PC-3 (cell line): Measurements from ENCODE around the gene ATP8A2. TPM values are rescaled to one million over a fixed set of nuclear protein-coding genes. Genes with fewer than 3 reads are reported as not detected.

Experiments
- ATAC-seq: fragments of 200-7000 bp; cut with Tn5 transposase; 2 replicates; pipeline ENCODE4 v1.9.1; 2020; ENCODE audit warnings: mild to moderate bottlenecking, moderate library complexity
- BruUV-seq: library from RNA; stranded (reverse); fragments of 400-500 nt; replicated peaks from 2 replicates; lab custom pipeline; 2021; lab: Mats Ljungman, UMichigan
- CTCF ChIA-PET: fragments of 300-600 bp; sonication (Branson Sonifier 250); formaldehyde crosslinking; loops from one replicate; lab custom pipeline; 2022; ENCODE audit warnings: antibody characterized with exemption; lab: Charles Lee
- POLR2A ChIA-PET: fragments of 300-600 bp; sonication (Branson Sonifier 250); formaldehyde crosslinking; loops from one replicate; lab custom pipeline; 2022; ENCODE audit warnings: antibody characterized with exemption; ENCODE audit not compliant: unreplicated experiment; lab: Charles Lee
- DNase-seq: peaks from one replicate; pipeline ENCODE4 v3.0.0-alpha.2; 2015
- H2AFZ ChIP-seq: fragments of 300-600 bp; sonication (generic); 2 replicates; pipeline ENCODE4 v1.6.0; 2016; ENCODE audit warnings: antibody characterized with exemption, low read length
- H3F3A ChIP-seq: fragments of 300-600 bp; sonication (generic); one replicate; pipeline ENCODE4 v1.6.0; 2017; ENCODE audit warnings: antibody characterized with exemption, low read length, control low read depth, mild to moderate bottlenecking; ENCODE audit not compliant: unreplicated experiment
- H3K27ac ChIP-seq: fragments of 300-600 bp; sonication (generic); 2 replicates; pipeline ENCODE4 v1.5.1; 2016; ENCODE audit warnings: mild to moderate bottlenecking, low read length
- H3K27me3 ChIP-seq: fragments of 300-600 bp; sonication (generic); 2 replicates; pipeline ENCODE4 v1.6.1; 2016; ENCODE audit warnings: low read length, mixed read lengths
- H3K36me3 ChIP-seq: fragments of 300-600 bp; sonication (generic); 2 replicates; pipeline ENCODE4 v1.6.1; 2016; ENCODE audit warnings: low read depth, mixed run types, low read length, mixed read lengths
- H3K4me1 ChIP-seq: fragments of 300-600 bp; sonication (generic); 2 replicates; pipeline ENCODE4 v1.5.1; 2016; ENCODE audit warnings: low read length; ENCODE audit not compliant: insufficient read depth
- H3K4me2 ChIP-seq: fragments of 300-600 bp; sonication (generic); 2 replicates; pipeline ENCODE4 v1.6.0; 2016; ENCODE audit warnings: low read length
- H3K4me3 ChIP-seq: fragments of 300-600 bp; sonication (generic); 2 replicates; pipeline ENCODE4 v1.5.1; 2016; ENCODE audit warnings: mild to moderate bottlenecking, low read length, mixed read lengths
- H3K79me2 ChIP-seq: fragments of 300-600 bp; sonication (generic); 2 replicates; pipeline ENCODE4 v1.6.1; 2017; ENCODE audit warnings: low read length, mixed read lengths
- H3K9ac ChIP-seq: fragments of 300-600 bp; sonication (generic); 2 replicates; pipeline ENCODE4 v1.6.0; 2016; ENCODE audit warnings: mild to moderate bottlenecking, low read length
- H3K9me2 ChIP-seq: fragments of 300-600 bp; sonication (generic); replicated peaks from 2 replicates; pipeline ENCODE4 v1.6.1; 2016; ENCODE audit warnings: mixed run types, low read length, mixed read lengths
- H3K9me3 ChIP-seq: fragments of 300-600 bp; sonication (generic); 2 replicates; pipeline ENCODE4 v1.6.1; 2016; ENCODE audit warnings: low read length, mixed read lengths
- H4K20me1 ChIP-seq: fragments of 300-600 bp; sonication (generic); 2 replicates; pipeline ENCODE4 v1.6.1; 2016; ENCODE audit warnings: low read length, mixed read lengths
- EZH2 ChIP-seq: fragments of 300-600 bp; sonication (generic); IDR thresholded peaks from one replicate; pipeline ENCODE4 v1.6.1; 2017; ENCODE audit warnings: antibody characterized with exemption, mild to moderate bottlenecking, low read length; ENCODE audit not compliant: unreplicated experiment
- EZH2phosphoT487 ChIP-seq: fragments of 300-600 bp; sonication (generic); IDR thresholded peaks from 2 replicates; pipeline ENCODE4 v1.6.1; 2018; ENCODE audit warnings: mild to moderate bottlenecking, antibody characterized with exemption, low read length, borderline replicate concordance
- intact Hi-C: fragments of 100-400 bp; cut with micrococcal nuclease; formaldehyde crosslinking; loops from 2 replicates; pipeline ENCODE4 v1.9.0; 2023
- total RNA-seq: library from RNA; depleted of rRNA; stranded (reverse); fragments of >200 nt; gene quantifications from 2 replicates; pipeline ENCODE4 v1.2.3, GENCODE V29; 2014
- TF ChIP-seq, protein P1 (sequence below): fragments of 300-600 bp; sonication (generic); conservative IDR thresholded peaks from 2 replicates; pipeline ENCODE4 v1.5.1; 2017; ENCODE audit warnings: antibody characterized with exemption, low read depth, mild to moderate bottlenecking, low read length

ATP8A2 gene
- total RNA-seq, 1 experiment from 2014 or later, result 0.04 TPM

DNA sequence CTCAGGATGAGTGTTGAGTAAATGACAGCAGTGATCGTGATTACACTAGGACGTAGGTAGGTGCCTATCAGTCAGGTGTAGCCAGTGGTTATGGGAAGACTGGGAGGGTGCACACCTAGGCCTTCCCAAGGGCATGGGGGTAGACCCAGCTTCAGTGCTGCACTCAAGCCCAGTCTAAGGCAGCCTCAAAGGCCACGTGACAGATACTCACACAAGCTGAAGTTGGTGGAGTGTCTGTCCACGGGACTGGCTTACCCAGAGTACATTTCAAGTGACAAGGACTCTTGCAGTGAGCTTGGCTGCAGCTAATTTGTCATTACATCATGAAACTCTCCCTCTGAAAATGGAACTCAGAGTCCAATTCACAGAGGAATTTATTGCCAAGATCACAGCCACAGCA, 561.7 kb downstream of the ATP8A2 start:
- ChIA-PET CTCF (no interaction called here), POLR2A (interaction anchor here (0.6 kb wide), 1 partner anchor 25 kb away, joined by 4 read pairs; no protein-coding TSS in a partner anchor)
- Histone ChIP-seq H3K4me1 (no peaks in the 10 kb centered on the region), H3K27me3 (no peaks in the 10 kb centered on the region), H3K9me3 (no peaks in the 10 kb centered on the region), H2AFZ (no peak overlapping the region), H3K9me2 (no peaks in the 10 kb centered on the region), H3K27ac (no peak overlapping the region), H3F3A (no peaks in the 10 kb centered on the region), H3K4me2 (no peak overlapping the region), H3K9ac (no peak overlapping the region), H3K4me3 (no peak overlapping the region), H3K36me3 (no peaks in the 10 kb centered on the region), H3K79me2 (no peaks in the 10 kb centered on the region), H4K20me1 (no peaks in the 10 kb centered on the region)
- intact Hi-C loops, result no loop called here
- no TSS peak for BruUV-seq
- no peak for ATAC-seq
- DNase-seq, result no peak
- TF ChIP-seq, protein P1, sequence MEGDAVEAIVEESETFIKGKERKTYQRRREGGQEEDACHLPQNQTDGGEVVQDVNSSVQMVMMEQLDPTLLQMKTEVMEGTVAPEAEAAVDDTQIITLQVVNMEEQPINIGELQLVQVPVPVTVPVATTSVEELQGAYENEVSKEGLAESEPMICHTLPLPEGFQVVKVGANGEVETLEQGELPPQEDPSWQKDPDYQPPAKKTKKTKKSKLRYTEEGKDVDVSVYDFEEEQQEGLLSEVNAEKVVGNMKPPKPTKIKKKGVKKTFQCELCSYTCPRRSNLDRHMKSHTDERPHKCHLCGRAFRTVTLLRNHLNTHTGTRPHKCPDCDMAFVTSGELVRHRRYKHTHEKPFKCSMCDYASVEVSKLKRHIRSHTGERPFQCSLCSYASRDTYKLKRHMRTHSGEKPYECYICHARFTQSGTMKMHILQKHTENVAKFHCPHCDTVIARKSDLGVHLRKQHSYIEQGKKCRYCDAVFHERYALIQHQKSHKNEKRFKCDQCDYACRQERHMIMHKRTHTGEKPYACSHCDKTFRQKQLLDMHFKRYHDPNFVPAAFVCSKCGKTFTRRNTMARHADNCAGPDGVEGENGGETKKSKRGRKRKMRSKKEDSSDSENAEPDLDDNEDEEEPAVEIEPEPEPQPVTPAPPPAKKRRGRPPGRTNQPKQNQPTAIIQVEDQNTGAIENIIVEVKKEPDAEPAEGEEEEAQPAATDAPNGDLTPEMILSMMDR, result no peak
- TF ChIP-seq EZH2, result no peak
- no peak for TF ChIP-seq EZH2phosphoT487

DNA sequence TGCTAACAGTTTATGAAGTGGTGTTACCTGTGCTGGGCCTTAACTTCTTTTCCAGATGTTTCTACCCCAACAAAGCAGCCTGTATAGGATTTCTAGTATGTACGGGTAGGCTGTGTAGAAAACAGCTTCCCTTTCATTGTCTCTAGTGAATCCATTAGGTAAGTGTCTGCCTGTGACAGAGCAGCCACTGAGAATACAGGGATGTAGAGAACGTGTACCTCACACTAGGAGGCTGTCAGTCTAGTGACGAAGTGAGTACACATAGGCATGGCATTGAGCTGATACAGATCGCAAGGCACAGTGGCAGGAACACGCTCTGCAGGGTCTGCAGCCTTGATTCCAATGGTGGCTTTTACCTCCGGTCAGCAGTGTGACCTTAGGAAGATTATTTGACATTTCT, 562.4 kb downstream of the ATP8A2 start:
- H3K4me1 ChIP-seq, result no peaks in the 10 kb centered on the region
- no peak overlapping the region for H3K27ac ChIP-seq
- no peak overlapping the region for H3K9ac ChIP-seq
- no peaks in the 10 kb centered on the region for H4K20me1 ChIP-seq
- TF ChIP-seq, protein P1, result no peak
- no peak for TF ChIP-seq EZH2
- TF ChIP-seq EZH2phosphoT487, result no peak
- no peaks in the 10 kb centered on the region for H3K9me3 ChIP-seq
- H3K4me3 ChIP-seq, result no peak overlapping the region
- BruUV-seq, result no TSS peak
- ChIA-PET POLR2A (interaction anchor here (0.6 kb wide), 1 partner anchor 24 kb away, joined by 4 read pairs; no protein-coding TSS in a partner anchor), CTCF (interaction anchor here (0.5 kb wide), 1 partner anchor 128 kb away, joined by 6 read pairs; no protein-coding TSS in a partner anchor)
- no peak for ATAC-seq
- no peaks in the 10 kb centered on the region for H3K9me2 ChIP-seq
- H3K4me2 ChIP-seq, result no peak overlapping the region
- no peaks in the 10 kb centered on the region for H3F3A ChIP-seq
- H3K36me3 ChIP-seq, result no peaks in the 10 kb centered on the region
- H3K27me3 ChIP-seq, result no peaks in the 10 kb centered on the region
- no peaks in the 10 kb centered on the region for H3K79me2 ChIP-seq
- no peak for DNase-seq
- H2AFZ ChIP-seq, result no peak overlapping the region
- intact Hi-C loops, result no loop called here

DNA sequence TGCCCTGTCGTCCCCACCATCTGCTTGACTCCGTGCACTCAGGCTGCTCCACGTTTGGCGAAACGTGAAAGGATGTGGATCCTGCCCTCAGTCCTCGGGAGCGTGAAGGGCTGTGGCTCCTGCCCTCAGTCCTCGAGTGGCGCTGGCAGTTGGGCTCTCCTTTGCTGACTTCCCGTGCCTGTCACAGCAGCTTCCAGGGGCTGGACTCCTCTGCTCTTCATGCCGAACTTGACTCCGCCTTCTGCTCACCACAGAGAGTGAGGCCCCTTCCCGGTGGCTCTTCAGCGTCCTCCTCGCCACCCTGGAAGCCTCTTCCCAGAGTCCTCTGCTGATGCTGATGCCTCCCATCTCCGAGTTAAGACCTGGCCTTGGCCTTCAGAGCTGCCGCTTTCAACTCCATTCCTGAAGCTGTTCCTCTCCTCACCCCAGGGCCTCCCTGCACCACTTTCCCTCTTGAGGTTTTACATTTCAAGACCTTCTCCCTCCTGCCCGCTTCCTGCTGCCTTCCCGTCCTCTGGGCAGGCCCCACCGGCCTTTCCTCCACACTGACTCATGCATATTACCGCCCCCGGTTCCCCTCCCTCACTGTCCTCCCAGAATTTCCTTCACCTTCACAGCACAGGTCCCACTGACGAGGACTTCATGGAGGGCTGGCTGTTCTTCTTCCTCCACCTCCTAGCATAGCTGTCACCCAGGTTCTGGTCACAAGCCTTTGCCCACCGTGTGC, 568.4 kb downstream of the ATP8A2 start:
- Histone ChIP-seq H3K27me3 (no peaks in the 10 kb centered on the region), H3K9ac (no peak overlapping the region), H2AFZ (no peak overlapping the region), H3K9me3 (no peaks in the 10 kb centered on the region), H3K4me2 (no peak overlapping the region), H3K79me2 (no peaks in the 10 kb centered on the region), H4K20me1 (no peaks in the 10 kb centered on the region), H3K36me3 (no peaks in the 10 kb centered on the region), H3K4me3 (no peak overlapping the region), H3K27ac (no peak overlapping the region), H3F3A (no peaks in the 10 kb centered on the region), H3K9me2 (no peaks in the 10 kb centered on the region), H3K4me1 (no peaks in the 10 kb centered on the region)
- ChIA-PET CTCF (no interaction called here), POLR2A (no interaction called here)
- no peak for DNase-seq
- intact Hi-C loops, result no loop called here
- ATAC-seq, result no peak
- TF ChIP-seq EZH2phosphoT487 (no peak), EZH2 (no peak)
- TF ChIP-seq, protein P1, result no peak
- no TSS peak for BruUV-seq
